Colon (tissue), 2 donors: ENCODE data around the gene BPHL.
"Not testable (repeated sequence)": the region's sequence is repeated elsewhere in the genome, so short reads cannot be mapped to it uniquely, and the experiment has no call there.

Experiments
- FAIRE-seq: peaks from 2 replicates; lab custom pipeline; 2012; peaks lifted over from hg19 to GRCh38; lab: Jason Lieb, UNC
- donor health status: control.
- donor health status: control.

BPHL gene

GRCh38 chr6:3124667-3125066, 6.2 kb downstream of the BPHL start:
- no peak for FAIRE-seq

DNA sequence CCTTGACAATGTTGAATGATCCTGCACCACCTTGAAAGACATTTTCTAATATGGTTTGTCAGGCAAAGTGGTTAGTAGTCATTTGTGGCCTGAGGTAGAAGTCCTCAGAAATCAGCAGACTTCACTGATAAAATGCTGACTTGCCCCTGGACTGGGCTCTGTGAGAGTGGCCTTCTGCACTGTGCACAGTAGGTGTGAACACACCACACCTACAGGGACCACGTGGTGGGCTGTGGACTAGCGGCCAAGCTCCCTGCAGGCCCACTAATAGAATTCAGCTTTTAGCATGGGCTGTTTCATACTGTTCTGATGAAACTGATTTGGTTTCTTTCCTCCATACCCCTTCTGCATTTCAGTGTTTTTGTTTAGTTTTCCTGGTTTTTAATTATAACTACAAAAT, 7.3 kb downstream of the BPHL start:
- no peak for FAIRE-seq

- FAIRE-seq: no peak
Observed at GRCh38 chr6:3128356-3129108, 10.0 kb downstream of the BPHL start.

DNA sequence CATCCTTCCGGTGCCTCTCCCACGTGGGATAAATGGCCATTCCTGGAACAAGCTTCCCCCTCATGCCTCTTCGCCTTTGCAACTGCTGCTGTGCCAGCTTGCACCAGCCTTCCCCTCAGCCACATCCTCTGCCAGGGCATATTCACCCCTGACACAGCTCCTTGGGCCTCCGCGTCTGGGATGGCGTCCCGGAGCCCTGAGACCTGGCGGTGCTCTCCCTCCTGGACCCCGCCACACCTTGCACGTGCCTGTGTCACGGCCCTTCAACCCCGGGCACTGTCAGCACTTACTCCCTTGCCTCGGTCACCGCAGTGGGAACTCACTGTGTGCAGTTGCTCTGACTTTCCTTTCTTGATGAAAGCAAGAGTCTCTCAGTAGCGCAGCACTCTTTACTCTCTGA, 13.2 kb downstream of the BPHL start:
- FAIRE-seq: no peak

DNA sequence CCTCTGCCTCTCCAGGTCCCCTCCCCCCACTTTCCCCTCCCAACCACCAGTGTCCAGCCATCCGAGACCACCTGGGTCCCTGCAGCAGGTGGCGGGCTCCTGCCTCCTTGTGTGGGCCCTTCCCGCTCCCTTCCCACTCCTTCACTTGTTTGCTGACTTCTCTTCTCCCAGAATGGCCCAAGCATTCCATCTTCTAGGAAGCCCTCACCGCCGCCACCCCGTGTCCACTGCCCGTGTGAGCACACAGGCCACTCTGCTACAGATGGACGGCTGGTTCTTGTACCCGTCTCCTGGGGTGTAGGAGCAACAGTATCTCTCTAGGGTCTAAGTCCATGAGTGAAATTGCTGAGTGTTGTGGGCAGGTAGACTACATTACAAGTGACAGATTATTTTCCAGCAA, 15.0 kb downstream of the BPHL start:
- FAIRE-seq: no peak

GRCh38 chr6:3135668-3136291, 17.3 kb downstream of the BPHL start:
- no peak for FAIRE-seq

- no peak for FAIRE-seq
Observed at GRCh38 chr6:3136292-3137011, 17.9 kb downstream of the BPHL start.

GRCh38 chr6:3137057-3137777, 18.7 kb downstream of the BPHL start:
- no peak for FAIRE-seq

DNA sequence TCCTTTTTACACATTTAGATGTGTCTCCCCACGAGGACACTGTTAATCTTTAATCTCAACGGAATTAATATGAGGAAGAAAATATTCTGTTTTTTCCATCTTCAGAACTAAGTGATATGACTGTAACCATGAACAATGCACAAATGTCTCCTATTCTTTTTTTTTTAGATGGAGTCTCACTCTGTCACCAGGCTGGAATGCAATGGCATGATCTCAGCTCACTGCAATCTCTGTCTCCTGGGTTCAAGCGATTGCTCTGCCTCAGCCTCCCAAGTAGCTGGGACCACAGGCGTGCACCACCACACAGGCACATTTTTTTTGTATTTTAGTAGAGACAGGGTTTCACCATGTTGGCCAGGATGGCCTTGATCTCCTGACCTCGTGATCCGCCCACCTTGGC, 19.4 kb downstream of the BPHL start:
- not testable (repeated sequence) for FAIRE-seq

GRCh38 chr6:3138341-3138740, 19.8 kb downstream of the BPHL start:
- FAIRE-seq: no peak

- FAIRE-seq: no peak
Observed at GRCh38 chr6:3139090-3139903, 20.8 kb downstream of the BPHL start.

GRCh38 chr6:3140201-3140600, 21.7 kb downstream of the BPHL start:
- FAIRE-seq: no peak

DNA sequence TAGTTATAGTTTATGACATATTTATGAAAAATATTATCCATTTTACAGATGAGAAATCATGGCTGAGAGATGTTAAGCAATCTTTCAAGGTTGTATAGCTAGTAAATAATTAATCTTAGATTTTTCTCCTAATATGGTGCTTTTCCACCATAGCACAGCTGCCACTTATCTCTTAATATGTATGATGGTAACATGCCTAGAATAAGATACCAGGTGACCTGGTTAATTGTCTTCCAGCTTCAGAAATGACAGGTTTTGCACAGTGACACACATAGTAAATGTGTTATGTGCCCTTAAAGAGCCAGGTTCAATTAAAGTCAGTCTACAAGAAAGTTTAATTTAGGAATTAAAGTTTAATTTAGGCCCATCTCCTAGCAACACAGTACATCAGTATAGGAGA, 24.0 kb downstream of the BPHL start:
- FAIRE-seq: no peak

- no peak for FAIRE-seq
Observed at GRCh38 chr6:3143158-3143557, 24.6 kb downstream of the BPHL start.

- no peak for FAIRE-seq
Observed at GRCh38 chr6:3144571-3144970, 26.1 kb downstream of the BPHL start.

DNA sequence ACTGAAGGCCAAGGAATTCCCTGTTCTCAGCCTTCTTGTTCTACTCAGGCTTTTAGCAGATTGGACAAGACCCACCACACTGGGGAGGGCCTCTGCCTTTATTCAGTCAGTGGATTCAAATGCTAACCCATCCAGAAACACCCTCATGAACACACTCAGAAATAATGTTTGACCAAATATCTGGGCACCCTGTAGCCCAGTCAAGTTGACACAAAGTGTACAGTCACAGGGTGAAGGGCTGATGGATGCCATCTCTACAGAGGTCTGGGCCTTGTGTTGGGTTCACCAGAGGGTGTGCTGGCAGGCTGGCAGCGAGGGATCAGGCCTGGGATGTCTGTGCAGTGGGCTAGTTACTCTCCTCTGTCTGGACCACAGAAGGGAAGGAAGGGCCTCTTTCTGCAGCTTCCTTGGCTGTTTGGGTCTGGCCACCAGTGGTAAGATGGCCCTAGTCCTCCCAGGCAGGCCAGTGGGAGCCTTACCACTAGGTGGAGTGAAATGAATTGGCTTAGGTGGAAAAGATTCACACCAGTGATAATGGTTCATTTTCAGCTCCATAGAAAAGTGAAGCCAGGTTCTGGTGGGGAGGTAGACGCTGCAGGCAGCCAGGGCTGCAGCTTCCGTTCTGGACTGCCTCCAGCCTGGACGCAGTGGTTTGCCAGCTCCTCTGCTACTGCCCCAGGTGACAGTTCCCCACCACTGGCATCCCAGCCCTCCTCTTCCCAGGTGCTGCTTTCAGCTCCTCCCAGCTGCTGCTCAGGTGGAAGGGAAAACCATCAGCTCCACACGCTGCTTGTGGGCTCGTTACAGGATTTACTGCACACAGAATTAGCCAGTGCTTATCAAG, 29.6 kb downstream of the BPHL start:
- FAIRE-seq: no peak

DNA sequence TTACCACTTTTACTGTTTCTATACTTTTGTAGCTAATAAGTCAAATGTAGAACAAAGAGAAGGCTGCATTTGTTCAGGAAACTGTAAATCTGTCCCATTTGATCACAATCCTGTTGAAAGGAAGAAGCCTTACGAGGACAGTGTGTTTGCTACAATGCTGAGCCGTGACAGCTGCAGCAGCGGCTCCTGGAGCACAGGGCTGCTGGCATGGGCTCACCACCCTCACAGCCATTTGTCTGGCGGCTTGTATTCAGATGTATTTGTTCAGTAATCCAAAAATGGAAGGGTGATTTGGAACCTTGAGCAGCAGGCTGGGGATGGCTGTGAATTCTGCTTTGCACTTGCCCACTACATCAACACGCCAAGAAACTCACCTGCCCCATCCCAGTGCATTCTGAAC, 33.2 kb downstream of the BPHL start:
- FAIRE-seq: no peak

GRCh38 chr6:3152689-3153088, 34.2 kb downstream of the BPHL start:
- FAIRE-seq: no peak

- not testable (repeated sequence) for FAIRE-seq
Observed at GRCh38 chr6:3155416-3155815, 36.9 kb downstream of the BPHL start.

- not testable (repeated sequence) for FAIRE-seq
Observed at GRCh38 chr6:3156184-3157130, 37.9 kb downstream of the BPHL start.
